Activated CD4-positive, alpha-beta T cell treated with anti-CD3 and anti-CD28 coated beads, Interleukin-2, amount 50 U/mL, for 1 hour (primary cell): Measurements from ENCODE around the gene MRPL2.

Experiments used
- DNase-seq: peaks from one replicate; pipeline ENCODE4 v3.0.0-alpha.2; 2020

Gene MRPL2

DNA sequence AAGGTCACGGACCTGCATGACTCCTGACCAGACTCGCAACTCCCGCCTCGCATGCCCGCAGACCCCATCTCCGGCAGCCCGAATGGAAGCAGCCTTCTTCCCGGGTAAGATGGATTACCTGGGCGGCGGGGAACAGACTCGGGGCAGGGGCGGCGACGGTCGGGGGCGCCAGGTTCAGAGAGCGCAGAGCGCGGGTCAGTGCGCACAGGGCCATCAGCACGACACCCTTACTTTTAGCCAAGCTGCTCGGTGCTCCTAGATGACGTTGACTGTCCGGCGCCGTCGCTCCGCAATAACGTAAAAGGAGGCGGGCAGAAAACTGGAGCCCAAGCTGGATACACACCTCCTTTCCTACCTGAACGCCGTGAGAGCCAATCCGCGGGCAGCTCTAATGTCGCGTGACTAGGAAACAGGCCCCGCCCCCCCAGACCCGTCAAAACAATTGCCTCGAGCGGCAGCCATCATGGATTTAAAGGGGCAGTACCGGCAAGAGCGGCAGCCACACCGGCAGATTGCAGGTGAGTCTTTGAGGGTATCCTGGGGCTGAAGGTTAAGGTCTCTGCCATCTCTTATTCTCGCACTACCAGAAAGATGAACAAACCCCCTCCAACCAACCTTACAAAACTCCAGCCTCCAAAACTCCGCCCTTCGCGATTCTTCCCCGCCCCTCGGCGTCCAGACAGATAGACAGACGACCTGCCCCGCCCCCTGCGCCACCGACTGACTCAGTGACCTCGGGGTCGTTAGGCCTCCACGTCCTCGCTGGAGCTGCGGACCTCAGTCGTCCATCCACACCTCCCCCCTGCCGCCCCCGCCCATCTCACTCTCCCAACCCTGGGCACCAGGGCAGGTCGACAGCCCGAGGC lies at the start of gene MRPL2, which contains the start of gene KLC4:
MRPL2 (minus strand) TSS at position 267 of the 866 bp plus-strand sequence; CDS start at position 214, 53 bp downstream.
KLC4 (plus strand) TSS at position 464 of the 866 bp plus-strand sequence. CDS start 1,705 bp downstream, outside the sequence.
- peak; percentile 98 for DNase-seq

GRCh38 chr6:43107344-43108062 lies 48.3 kb upstream of the MRPL2 start:
- no peak for DNase-seq

DNA sequence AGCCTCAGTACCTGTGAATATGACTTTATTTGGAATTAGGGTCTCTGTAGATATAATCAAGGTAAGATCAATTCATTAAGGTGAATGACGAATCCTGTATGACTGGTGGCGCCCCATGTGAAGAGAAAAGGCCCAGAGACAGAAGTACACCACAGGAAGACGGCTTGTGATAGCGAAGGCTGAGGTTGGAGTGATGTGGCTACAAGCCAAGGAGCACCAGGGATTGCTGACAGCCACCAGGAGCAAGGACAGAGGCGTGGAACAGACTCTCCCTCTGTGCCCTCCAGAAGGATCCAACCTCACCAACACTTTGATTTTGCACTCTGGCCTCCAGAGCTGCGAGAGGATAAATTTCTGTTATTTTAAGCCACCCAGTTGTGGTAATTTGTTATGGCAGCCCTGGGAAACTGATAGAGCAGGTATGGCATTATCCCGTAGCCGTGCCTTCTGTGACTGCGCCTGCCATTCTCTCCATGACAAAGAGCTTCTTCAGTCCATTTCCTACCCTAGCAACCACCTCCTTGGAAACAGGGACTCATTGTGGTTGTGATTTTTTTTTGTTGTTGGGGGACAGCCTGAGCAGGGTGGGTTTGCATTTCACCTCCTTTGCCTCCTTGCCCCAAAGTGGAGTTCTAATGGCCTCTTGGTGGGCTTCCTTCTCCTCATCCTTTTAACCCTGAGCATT lies 46.4 kb upstream of the MRPL2 start:
- no peak for DNase-seq

DNA sequence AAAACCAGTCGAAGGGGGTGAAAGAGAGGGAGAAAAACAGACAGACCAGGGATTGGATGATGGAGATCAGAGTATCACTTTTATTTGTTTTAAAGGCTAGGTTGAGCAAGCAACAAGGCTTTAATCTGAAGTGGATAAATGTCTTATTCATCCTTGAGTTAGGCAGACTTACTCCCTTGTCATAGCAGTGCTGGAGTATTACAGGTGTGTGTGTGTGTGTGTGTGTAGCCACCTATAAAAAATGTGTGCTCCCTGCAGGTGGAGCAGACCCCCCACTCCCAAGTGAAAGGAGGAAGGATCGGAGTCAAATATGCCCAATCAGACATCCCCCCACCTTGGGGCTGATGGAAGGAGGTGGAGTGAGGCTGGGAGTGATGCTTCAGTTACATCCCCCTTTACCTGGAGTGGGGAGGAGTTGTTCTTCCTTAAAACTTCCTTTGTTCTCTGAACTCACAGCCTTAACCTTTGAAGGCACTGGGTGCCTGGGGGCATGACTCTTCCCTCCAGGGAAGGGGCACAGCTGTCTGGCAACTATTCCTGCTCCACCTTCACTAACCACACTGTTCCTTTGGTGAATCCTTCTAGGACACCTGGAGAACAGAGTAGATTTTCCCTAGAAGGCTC lies 44.1 kb upstream of the MRPL2 start:
- DNase-seq = no peak

DNA sequence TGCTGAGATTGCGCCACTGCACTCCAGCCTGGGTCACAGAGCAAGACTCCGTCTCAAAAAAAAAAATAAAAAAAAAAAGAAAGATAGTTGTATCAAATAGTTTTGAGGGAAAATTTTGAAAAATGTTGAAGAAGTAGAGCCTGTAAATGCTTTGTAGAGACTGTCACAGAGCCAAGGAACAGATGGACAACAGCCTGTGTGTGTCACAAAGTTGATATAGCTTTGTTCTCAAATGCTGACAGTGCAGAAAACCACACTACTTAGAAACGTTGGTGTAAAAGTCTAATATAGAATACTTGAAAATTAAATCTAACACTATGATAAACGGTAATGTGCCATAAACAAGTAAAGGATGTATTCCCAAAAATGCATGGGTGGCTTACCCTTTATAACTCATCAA lies 42.3 kb upstream of the MRPL2 start:
- DNase-seq = no peak

- no peak for DNase-seq
Observed at GRCh38 chr6:43097502-43097901, 38.3 kb upstream of the MRPL2 start.

- no peak for DNase-seq
Observed at GRCh38 chr6:43097098-43097489, 37.9 kb upstream of the MRPL2 start.

DNA sequence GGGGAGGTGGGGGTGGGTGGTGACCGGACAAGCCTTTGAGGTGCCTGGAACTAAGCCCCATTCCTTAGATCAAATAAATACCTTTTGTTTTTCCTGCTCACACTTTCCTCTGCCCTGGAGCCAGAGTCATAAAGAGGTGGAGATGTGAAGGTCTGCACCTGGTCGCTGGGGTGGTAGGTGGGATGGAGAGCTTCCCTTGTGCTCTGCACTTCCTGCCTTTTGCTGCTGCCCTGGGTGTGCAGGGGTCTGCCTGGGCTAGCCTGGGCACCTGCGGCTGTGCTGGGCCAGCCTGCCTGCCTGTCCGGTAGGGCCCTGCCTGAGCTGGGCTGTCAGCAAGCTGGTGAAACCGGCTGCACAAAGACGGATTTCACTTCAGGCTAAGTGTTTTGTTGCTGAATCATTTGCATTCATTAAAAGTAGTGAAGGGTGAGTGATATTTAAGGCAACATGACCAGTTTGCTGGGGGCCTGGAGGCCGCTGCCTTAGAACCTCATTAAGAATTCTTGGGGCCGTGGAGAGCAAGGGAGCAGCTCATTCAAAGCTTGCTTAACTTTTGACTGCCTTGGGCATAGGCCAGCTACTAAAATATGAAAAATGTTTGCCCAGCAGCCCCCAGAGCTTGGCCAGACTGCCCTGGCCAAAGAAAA lies 37.3 kb upstream of the MRPL2 start:
- DNase-seq = no peak

- no peak for DNase-seq
Observed at GRCh38 chr6:43095939-43096338, 36.7 kb upstream of the MRPL2 start.

GRCh38 chr6:43093436-43094289 lies 34.4 kb upstream of the MRPL2 start:
- no peak for DNase-seq

DNA sequence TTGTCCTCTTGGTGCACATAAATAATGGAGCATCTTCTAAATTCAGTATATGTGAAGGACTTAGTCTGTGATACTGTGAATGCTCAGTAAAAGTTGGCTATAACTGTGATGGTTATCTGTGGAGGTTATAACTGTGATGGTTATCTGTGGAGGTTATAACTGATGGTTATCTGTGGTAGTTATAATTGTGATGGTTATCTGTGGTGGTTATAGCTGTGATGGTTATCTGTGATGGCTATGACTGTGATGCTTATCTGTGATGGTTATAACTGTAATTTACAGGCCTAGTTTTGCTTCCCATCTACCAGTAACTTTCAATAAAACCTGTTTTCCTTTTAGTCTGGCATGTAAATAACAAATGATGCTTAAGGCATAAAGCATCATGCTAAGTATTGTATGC lies 33.4 kb upstream of the MRPL2 start:
- DNase-seq = no peak

DNA sequence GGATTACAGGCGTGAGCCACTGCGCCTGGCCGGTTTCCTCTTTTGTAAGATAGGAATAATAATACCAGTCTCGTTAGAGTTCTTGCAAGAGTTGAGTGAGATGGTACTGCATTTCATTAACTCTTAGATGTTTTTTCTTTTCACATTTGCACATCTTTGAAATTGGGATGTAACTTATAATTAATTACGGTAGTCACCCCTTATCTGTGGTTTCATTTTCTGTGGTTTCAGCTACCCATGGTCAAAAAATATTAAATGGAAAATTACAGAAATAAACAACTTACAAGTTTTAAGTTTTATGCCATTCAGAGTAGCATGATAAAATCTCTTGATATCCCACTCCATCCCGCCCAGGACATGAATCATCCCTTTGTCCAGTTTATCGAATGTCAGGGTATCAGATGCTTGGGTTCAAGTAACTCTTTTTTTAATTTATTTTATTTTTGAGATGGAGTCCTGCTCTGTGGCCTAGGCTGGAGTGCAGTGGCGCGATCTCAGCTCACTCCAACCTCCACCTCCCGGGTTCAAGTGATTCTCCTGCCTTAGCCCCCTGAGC lies 32.3 kb upstream of the MRPL2 start:
- no peak for DNase-seq

DNA sequence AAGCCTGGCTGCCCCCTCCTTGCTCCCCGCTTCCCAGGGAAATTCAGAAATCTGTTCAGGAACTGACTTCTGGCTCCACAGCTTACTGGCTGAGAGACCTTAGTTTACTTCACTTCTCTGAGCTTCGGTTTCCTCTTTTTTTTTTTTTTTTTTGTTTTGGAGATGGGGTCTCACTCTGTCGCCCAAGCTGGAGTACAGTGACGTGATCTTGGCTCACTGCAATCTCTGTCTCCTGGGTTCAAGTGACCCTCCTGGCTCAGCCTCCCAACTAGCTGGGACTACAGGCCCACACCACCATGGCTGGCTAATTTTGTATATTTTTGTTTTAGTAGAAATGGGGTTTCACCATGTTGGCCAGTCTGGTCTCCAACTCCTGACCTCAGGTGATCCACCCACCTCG lies 31.8 kb upstream of the MRPL2 start:
- no peak for DNase-seq

GRCh38 chr6:43090559-43090956 lies 31.3 kb upstream of the MRPL2 start:
- DNase-seq = no peak

DNA sequence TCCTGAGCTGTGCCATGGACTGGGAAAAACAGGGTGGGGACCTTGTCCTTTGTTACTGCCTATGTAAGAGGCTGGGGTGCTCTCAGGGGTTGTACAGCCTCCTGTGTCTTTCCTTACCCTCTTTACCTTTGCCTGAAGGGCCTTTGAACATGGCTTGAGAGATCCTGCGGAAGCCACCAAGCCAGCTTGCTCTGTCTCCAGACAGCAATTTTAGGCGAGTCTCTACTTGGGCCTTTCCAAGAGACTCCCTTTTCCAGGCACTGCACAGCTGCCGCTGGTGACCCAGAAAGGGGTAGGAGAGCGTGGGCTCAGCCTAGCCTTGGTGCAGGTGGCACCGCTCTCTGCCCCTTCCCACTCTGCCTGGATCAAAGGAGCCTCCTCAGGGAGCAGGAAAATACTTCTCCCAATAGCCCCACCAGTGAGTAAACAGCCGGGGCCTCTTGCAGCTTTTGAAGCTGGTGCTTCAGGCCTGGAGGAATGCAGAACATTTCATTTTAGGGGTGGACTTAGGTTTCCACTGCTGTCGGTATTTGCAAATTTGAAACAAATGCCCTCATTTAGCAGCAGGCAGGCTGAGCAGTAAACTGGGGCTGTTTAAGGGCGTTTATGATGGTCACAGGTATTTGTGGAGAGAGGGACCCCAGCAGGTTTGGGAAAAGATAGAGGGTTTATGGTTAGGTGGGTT lies 30.8 kb upstream of the MRPL2 start:
- DNase-seq = no peak

DNA sequence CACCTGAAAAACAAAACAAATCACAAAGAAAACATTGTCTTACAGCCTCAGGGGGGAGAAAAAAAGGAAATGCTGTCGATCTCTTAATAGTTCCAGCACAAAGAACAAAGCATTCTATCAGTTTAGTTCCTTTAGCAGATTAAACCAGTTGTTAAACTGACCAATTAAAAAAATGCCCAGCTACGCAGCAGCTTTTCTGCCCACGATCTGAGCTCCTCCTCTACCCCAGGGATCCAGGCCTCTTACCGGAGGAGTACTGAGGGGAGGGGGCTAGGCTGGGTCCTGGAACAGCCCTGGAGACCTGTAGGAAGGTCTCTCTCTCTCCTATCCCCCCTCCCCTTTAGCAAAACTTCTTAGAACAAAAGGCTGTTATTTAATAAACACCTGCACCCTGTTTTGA lies 30.2 kb upstream of the MRPL2 start:
- no peak for DNase-seq

GRCh38 chr6:43088654-43089056 lies 29.4 kb upstream of the MRPL2 start:
- no peak for DNase-seq

GRCh38 chr6:43086022-43086658 lies 26.9 kb upstream of the MRPL2 start:
- no peak for DNase-seq

DNA sequence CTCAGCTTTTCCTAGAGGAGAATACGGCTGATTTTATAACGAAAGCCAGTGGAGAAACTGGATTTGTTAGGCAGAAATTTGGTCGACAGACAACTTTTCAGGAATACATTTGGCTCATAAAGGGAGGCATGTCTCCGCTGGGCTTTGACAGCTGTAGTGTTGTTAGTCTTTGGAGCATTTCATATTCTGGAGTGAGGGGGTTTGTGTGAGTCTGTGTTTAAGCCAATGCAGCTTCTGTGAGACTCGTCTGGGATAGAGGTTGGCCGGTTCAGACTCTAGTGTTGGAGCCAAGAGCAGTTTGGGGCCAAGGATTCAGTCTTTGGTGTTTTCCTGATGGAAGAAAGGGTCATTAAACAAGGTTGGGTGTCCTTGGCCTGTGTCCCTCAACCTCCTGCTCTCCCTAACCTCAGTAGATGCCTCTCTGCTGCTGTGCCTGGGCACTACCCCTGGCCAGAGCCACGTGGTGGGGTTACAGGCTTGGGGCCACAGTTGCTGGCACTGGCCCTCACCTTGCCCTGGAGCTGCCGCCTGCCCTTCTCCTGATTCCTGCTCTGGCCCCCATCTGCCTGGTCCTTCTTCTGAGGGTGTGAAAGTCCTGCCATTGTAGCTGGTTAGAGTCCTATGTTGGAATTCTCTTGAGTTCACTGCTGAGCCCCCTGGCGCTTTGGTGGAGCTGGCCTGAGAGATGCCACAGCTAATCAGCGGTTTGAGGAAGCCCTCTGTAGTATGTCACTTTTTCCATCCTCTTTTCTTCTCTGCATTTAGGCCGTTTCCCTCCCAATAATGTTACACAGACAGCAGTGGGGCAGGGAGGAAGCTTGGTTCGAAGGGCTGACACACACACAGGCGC lies 23.8 kb upstream of the MRPL2 start:
- DNase-seq = no peak
